Osteocyte (in vitro differentiated cells): Measurements from ENCODE around the gene TMCO4. TPM values are rescaled to one million over a fixed set of nuclear protein-coding genes. Genes with fewer than 3 reads are reported as not detected.
"Not testable (repeated sequence)": the region's sequence is repeated elsewhere in the genome, so short reads cannot be mapped to it uniquely, and the experiment has no call there.

Experiments
- DNase-seq: peaks from one replicate; pipeline ENCODE4 v3.0.0; 2021; ENCODE audit warnings: mixed read lengths; ENCODE audit not compliant: unreplicated experiment; ENCODE audit errors: extremely low spot score
- H3K27ac Mint-ChIP-seq: one replicate; pipeline ENCODE4 v1.8.0; 2021; ENCODE audit warnings: mild to moderate bottlenecking, mixed read lengths; ENCODE audit not compliant: unreplicated experiment
- H3K27me3 Mint-ChIP-seq: one replicate; pipeline ENCODE4 v1.8.0; 2021; ENCODE audit warnings: mixed read lengths; ENCODE audit not compliant: unreplicated experiment
- H3K36me3 Mint-ChIP-seq: one replicate; pipeline ENCODE4 v1.8.0; 2021; ENCODE audit warnings: mixed read lengths; ENCODE audit not compliant: unreplicated experiment
- H3K4me1 Mint-ChIP-seq: one replicate; pipeline ENCODE4 v1.8.0; 2021; ENCODE audit warnings: mixed read lengths; ENCODE audit not compliant: unreplicated experiment
- H3K4me3 Mint-ChIP-seq: one replicate; pipeline ENCODE4 v1.8.0; 2021; ENCODE audit warnings: mild to moderate bottlenecking, moderate library complexity, mixed read lengths; ENCODE audit not compliant: unreplicated experiment
- H3K9me3 Mint-ChIP-seq: one replicate; pipeline ENCODE4 v1.8.0; 2021; ENCODE audit warnings: mixed read lengths; ENCODE audit not compliant: unreplicated experiment
- CTCF ChIP-seq: fragments of 200-600 bp; sonication (generic); IDR thresholded peaks from 2 replicates; pipeline ENCODE4 v1.5.0; 2021; ENCODE audit warnings: antibody characterized with exemption, mild to moderate bottlenecking, moderate library complexity
- total RNA-seq: library from RNA; stranded (reverse); gene quantifications from 2 replicates; pipeline ENCODE4 v1.2.1, GENCODE V29; 2021

TMCO4 gene
- total RNA-seq, 1 donor from 2014 or later, result 12.1 TPM

DNA sequence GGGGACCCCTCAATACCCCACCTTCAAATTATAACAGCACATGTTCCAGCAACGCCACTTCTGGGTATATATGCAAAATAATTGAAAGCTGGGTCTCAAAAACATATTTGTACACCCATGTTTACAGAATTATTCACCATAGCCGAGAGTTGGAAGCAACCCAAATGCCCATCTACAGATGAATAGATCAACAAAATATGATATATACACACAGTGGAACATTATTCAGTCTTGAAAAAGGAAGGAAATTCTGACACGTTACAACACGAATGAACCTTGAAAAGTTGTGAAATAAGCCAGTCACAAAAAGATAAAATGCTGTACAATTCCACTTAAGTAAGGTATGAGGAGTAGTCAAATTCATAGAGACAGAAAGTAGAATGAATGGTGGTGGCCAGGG lies 5.1 kb downstream of the TMCO4 start:
- no peak overlapping the region for H3K27ac Mint-ChIP-seq
- peaks cover 3% of the 10 kb centered on the region for H3K36me3 Mint-ChIP-seq
- no peaks in the 10 kb centered on the region for H3K9me3 Mint-ChIP-seq
- DNase-seq, result no peak
- H3K4me1 Mint-ChIP-seq, result peaks cover 31% of the 10 kb centered on the region
- H3K27me3 Mint-ChIP-seq, result no peaks in the 10 kb centered on the region
- TF ChIP-seq CTCF, result no peak
- H3K4me3 Mint-ChIP-seq, result no peak overlapping the region

DNA sequence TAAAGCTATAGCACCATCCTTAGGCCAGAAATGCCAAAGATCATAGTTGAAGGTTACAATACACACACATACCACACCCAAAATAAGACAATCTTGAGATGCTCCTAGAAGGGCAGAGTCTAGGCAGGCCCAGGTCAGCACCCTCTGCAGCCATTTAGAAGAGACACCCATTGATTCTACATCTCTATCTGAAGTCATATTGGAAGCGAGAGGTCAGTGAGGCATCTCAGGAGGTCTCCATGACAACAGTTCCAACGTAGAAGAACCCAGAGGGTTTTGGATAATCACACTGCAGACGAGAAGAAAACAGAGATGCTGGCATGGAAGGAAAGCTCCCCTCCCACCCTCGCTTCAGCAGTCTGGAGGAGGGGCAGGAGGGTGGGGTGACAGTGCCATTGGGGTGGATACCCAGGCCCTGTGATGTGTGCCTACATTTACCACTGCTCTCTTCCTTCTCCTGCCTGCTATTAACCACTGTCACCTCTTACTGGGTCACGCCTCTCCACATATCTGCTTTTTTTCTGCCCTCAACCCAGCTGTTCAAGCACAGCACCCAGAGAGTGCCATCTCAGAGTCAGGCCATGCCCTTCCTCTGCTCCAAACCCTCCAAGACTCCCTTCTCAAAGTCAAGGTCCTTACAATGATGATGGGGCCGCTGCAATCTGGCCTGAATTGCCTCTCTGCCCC lies 6.2 kb downstream of the TMCO4 start:
- TF ChIP-seq CTCF, result no peak
- Mint-ChIP-seq H3K36me3 (peaks cover 3% of the 10 kb centered on the region), H3K9me3 (no peaks in the 10 kb centered on the region), H3K27me3 (no peaks in the 10 kb centered on the region), H3K27ac (no peak overlapping the region), H3K4me3 (no peak overlapping the region), H3K4me1 (peaks cover 22% of the 10 kb centered on the region)
- DNase-seq, result no peak

- Mint-ChIP-seq H3K27me3 (no peaks in the 10 kb centered on the region), H3K9me3 (no peaks in the 10 kb centered on the region), H3K36me3 (peaks cover 3% of the 10 kb centered on the region), H3K27ac (peak overlapping the region; percentile 2), H3K4me1 (peaks cover 18% of the 10 kb centered on the region), H3K4me3 (no peak overlapping the region)
- DNase-seq, result no peak
- TF ChIP-seq CTCF, result no peak
These were observed 7.3 kb downstream of the TMCO4 start for GRCh38 chr1:19792237-19793002.

GRCh38 chr1:19790061-19790975 lies 9.4 kb downstream of the TMCO4 start:
- H3K4me3 Mint-ChIP-seq, H3K27ac Mint-ChIP-seq, H3K36me3 Mint-ChIP-seq, H3K9me3 Mint-ChIP-seq, H3K27me3 Mint-ChIP-seq, DNase-seq: not testable (repeated sequence)
- H3K4me1 Mint-ChIP-seq, result peaks cover 17% of the 10 kb centered on the region

DNA sequence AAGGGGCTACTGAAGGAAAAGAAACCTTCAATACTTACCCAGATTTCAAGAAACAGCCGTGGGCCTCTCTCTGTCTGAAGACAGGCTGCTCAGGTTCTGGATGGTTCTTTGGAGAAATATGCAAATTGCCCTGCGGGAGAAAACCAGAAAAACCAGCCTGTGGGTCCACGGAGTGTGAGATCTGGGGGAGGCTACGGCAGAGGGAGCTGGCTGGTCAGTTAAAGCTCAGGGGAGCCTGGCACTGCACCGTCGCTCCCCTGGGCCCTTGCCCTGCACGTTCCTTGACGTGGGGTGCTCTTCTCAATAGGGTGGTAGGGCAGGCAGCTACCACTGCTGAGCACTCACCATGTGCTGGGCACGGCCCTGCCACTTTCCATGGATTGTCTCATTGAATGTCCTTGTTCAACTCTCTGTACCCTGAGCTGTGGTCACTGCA lies 12.7 kb downstream of the TMCO4 start:
- DNase-seq, result no peak
- no peak overlapping the region for H3K27ac Mint-ChIP-seq
- H3K36me3 Mint-ChIP-seq, result peaks cover 3% of the 10 kb centered on the region
- TF ChIP-seq CTCF, result no peak
- no peaks in the 10 kb centered on the region for H3K27me3 Mint-ChIP-seq
- no peak overlapping the region for H3K4me3 Mint-ChIP-seq
- no peaks in the 10 kb centered on the region for H3K9me3 Mint-ChIP-seq
- H3K4me1 Mint-ChIP-seq, result peaks cover 4% of the 10 kb centered on the region
